ENCODE measurements around the gene CREBL2. TPM values are rescaled to one million over a fixed set of nuclear protein-coding genes. Genes with fewer than 3 reads are reported as not detected.
"Not testable (repeated sequence)": the region's sequence is repeated elsewhere in the genome, so short reads cannot be mapped to it uniquely, and the experiment has no call there.

The CREBL2 gene
- total RNA-seq (2021; fragmentation: NEBNext Ultra II Directional; extraction: Animal tissue kit (Norgen Biotek cat#: 25700)), result 10 to 100 TPM; 20.9 to 25.7 (median 23.2) TPM
- long read RNA-seq, transcript CREBL2-201 (4 exons, 3,754 nt), result major isoform, 5 of 9 reads
- long read RNA-seq, partial matches to known transcripts, result 1 of 9 reads
- long read RNA-seq, other reads (novel, unspliced or antisense), result 3 of 9 reads

DNA sequence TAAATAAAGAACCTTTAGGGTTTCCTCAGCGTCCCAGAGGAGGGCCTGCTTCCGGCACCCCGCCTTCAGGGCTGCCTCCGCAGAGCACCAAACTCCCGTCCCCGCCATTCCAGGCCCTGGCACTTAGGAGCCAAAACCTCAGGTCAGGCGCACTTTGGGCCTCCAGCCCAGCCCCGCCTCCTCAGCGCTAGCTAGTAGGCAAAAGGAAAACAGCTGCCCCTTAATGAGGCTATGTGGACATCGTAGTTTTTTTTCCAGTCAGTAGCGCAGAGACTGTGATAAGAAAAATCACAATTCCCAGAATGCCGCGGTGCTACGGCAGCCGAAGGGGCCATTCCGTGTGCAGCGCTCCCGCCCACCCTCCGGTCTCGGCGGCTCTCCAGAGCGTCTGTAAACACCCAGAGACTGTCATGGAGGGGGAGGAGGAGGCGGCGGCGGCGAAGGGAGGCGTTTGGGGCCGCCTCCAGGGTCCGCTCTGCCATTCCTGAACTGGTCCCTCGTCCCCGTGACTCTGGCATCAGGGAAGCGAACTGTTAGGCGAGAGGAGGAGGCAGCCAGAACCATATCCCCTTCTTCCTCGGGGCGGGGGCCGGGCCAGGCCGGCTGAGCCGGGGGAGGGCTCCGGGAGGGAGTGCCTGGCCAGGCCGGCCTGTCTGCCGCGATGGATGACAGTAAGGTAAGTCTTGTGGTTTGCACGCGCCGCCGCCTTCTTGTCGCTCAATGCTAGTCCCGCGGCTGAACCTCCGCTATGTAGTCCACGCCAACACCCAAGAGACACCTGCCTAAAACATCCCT, at the start of gene CREBL2:
Gene CREBL2, plus strand, starts transcription at position 365 of the 795 bp plus-strand sequence. Its CDS starts 297 bp downstream, at position 662.
- Mint-ChIP-seq H3K4me1 (ENCODE audit: low read depth) (peaks cover 44% of the 10 kb centered on the region), H3K4me3 (peak within 1 kb of the TSS; percentile 99), H3K9me3 (no peaks in the 10 kb centered on the region), H3K27ac (peak within 1 kb of the TSS; percentile 91), H3K27me3 (ENCODE audit: insufficient read depth) (no peaks in the 10 kb centered on the region; the same call in 1 of the 2 replicates), H3K36me3 (ENCODE audit: low read depth) (peaks cover 4% of the 10 kb centered on the region)
- TF ChIP-seq, protein P1, sequence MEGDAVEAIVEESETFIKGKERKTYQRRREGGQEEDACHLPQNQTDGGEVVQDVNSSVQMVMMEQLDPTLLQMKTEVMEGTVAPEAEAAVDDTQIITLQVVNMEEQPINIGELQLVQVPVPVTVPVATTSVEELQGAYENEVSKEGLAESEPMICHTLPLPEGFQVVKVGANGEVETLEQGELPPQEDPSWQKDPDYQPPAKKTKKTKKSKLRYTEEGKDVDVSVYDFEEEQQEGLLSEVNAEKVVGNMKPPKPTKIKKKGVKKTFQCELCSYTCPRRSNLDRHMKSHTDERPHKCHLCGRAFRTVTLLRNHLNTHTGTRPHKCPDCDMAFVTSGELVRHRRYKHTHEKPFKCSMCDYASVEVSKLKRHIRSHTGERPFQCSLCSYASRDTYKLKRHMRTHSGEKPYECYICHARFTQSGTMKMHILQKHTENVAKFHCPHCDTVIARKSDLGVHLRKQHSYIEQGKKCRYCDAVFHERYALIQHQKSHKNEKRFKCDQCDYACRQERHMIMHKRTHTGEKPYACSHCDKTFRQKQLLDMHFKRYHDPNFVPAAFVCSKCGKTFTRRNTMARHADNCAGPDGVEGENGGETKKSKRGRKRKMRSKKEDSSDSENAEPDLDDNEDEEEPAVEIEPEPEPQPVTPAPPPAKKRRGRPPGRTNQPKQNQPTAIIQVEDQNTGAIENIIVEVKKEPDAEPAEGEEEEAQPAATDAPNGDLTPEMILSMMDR (IDR thresholded peaks at IDR 0.05), result no peak
- DNase-seq, result peak; percentile 91

- DNase-seq, result no peak
- H3K9me3 Mint-ChIP-seq, result no peaks in the 10 kb centered on the region; the same call in 1 of the 2 replicates
- TF ChIP-seq, protein P1 (IDR thresholded peaks at IDR 0.05), result no peak
- H3K36me3 Mint-ChIP-seq (ENCODE audit: low read depth), result peaks cover 3% of the 10 kb centered on the region; the same call in 1 of the 2 replicates
- H3K4me3 Mint-ChIP-seq, result peak overlapping the region; percentile 88
- H3K4me1 Mint-ChIP-seq (ENCODE audit: low read depth), result peaks cover 28% of the 10 kb centered on the region
- peaks cover 3% of the 10 kb centered on the region; the same call in 1 of the 2 replicates for H3K27me3 Mint-ChIP-seq (ENCODE audit: insufficient read depth)
- H3K27ac Mint-ChIP-seq, result peak overlapping the region; percentile 94
Measured at GRCh38 chr12:12562016-12562483, 49.6 kb upstream of the CREBL2 start.

GRCh38 chr12:12562585-12563261, 49.0 kb upstream of the CREBL2 start, which contains the start of gene DUSP16:
Gene DUSP16 (minus strand): TSS chr12:12562863. CDS start chr12:12521098, 41,765 bp downstream.
- peaks cover 5% of the 10 kb centered on the region for H3K27me3 Mint-ChIP-seq (ENCODE audit: insufficient read depth)
- TF ChIP-seq, protein P1 (IDR thresholded peaks at IDR 0.05), result no peak; the same call in none of the 2 replicates
- H3K4me1 Mint-ChIP-seq (ENCODE audit: low read depth), result peaks cover 28% of the 10 kb centered on the region
- no peaks in the 10 kb centered on the region; the same call in 1 of the 2 replicates for H3K9me3 Mint-ChIP-seq
- H3K36me3 Mint-ChIP-seq (ENCODE audit: low read depth), result peaks cover 4% of the 10 kb centered on the region; the same call in 1 of the 2 replicates
- peak; percentile 94 for DNase-seq
- peak within 1 kb of the TSS; percentile 88 for H3K4me3 Mint-ChIP-seq
- peak within 1 kb of the TSS; percentile 94 for H3K27ac Mint-ChIP-seq

DNA sequence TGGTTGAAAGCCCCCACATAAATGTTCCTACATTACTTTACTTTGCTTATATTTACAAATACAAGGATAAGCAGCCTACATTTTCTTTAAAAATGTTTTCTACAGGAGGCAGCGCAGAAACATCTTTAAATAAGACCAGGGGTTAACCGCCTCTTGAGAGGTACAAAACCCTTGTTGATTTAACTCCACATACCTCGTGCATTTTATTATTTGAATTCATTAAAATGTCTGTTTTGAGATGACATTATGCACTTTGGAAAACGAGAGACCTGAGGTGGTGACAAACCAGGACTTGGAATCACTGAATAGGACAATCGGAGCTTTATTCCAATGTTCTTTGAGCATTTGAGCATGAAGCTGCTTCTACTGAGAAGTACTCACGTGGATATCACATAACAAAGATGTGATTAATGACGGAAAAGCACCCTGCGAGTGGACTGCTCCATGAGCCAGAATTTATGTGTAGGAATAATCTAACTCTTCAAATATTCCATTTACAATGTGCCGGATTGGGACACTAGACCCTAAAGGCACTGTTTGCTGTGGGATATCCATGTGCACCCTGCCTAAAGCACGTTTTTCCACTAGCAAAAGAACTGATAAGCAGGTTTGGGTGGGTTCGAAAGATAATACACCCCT, 48.3 kb upstream of the CREBL2 start:
- H3K27ac Mint-ChIP-seq, result peak overlapping the region; percentile 90
- H3K9me3 Mint-ChIP-seq, result no peaks in the 10 kb centered on the region; the same call in 1 of the 2 replicates
- peaks cover 5% of the 10 kb centered on the region for H3K27me3 Mint-ChIP-seq (ENCODE audit: insufficient read depth)
- TF ChIP-seq, protein P1 (IDR thresholded peaks at IDR 0.05), result no peak
- H3K36me3 Mint-ChIP-seq (ENCODE audit: low read depth), result peaks cover 4% of the 10 kb centered on the region; the same call in 1 of the 2 replicates
- peaks cover 28% of the 10 kb centered on the region for H3K4me1 Mint-ChIP-seq (ENCODE audit: low read depth)
- DNase-seq, result peak; percentile 6
- peak overlapping the region; percentile 83 for H3K4me3 Mint-ChIP-seq

DNA sequence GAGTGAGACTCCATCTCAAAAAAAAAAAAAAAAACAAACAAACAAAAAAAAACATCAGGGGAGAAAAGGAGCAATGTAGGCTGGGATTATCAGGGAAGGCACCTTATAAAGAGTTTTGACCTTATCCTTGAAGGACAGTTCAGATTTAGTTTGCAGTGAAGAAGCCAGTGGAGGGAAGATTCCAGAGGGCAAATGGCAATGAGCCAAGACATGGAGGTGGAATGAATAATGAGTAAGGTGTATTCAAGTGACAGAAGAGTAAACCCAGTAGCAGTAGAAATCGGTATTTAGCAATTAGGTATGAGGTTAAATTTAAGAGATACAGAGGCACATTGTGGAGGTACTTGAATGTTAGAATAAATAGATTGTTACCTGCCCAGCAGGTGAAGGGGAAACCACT, 46.8 kb upstream of the CREBL2 start:
- H3K4me3 Mint-ChIP-seq, result no peak overlapping the region
- H3K27me3 Mint-ChIP-seq (ENCODE audit: insufficient read depth), result peaks cover 5% of the 10 kb centered on the region
- H3K9me3 Mint-ChIP-seq, result no peaks in the 10 kb centered on the region; the same call in 1 of the 2 replicates
- TF ChIP-seq, protein P1 (IDR thresholded peaks at IDR 0.05), result no peak
- peaks cover 23% of the 10 kb centered on the region for H3K4me1 Mint-ChIP-seq (ENCODE audit: low read depth)
- H3K27ac Mint-ChIP-seq, result no peak overlapping the region
- H3K36me3 Mint-ChIP-seq (ENCODE audit: low read depth), result peaks cover 4% of the 10 kb centered on the region; the same call in 1 of the 2 replicates
- DNase-seq, result no peak

- not testable (repeated sequence) for H3K36me3 Mint-ChIP-seq (ENCODE audit: low read depth); DNase-seq; H3K27me3 Mint-ChIP-seq (ENCODE audit: insufficient read depth); H3K9me3 Mint-ChIP-seq; H3K27ac Mint-ChIP-seq; H3K4me3 Mint-ChIP-seq
- H3K4me1 Mint-ChIP-seq (ENCODE audit: low read depth), result peaks cover 14% of the 10 kb centered on the region
Measured at GRCh38 chr12:12565971-12566370, 45.7 kb upstream of the CREBL2 start.
